ENCODE measurements around the gene S100A16. TPM values are rescaled to one million over a fixed set of nuclear protein-coding genes. Genes with fewer than 3 reads are reported as not detected.

Gene S100A16
- total RNA-seq, 5 donors from 2014 or later (not counting 1 experiment from before 2014, with no cell fraction given) = 0.53 to 1.0 (median 0.82) TPM; not detected in 2

- WGBS (ENCODE audit: insufficient coverage) = 96% methylated on average over 5 of the region's 9 CpGs
- no peak for DNase-seq
- Histone ChIP-seq H3K4me3 (ENCODE audit: control insufficient read depth in 1 of 2, extremely low read depth in 1 of 2, low read length in 1 of 2) (no peak overlapping the region), H3K36me3 (ENCODE audit: control insufficient read depth in 2 of 2, extremely low read depth in 1 of 2, insufficient read depth in 1 of 2, low read length in 1 of 2) (peaks cover 7 to 52% of the 10 kb centered on the region in 2 donors), H3K27ac (ENCODE audit: low read length) (no peak overlapping the region), H3K27me3 (replicated peaks in 1 of 2; ENCODE audit: control insufficient read depth in 2 of 2, extremely low read depth in 1 of 2, insufficient read depth in 2 of 2, low read length in 1 of 2) (no peaks in the 10 kb centered on the region), H3K9me3 (no peaks in the 10 kb centered on the region), H3K4me1 (ENCODE audit: control insufficient read depth in 1 of 2, extremely low read depth in 1 of 2, insufficient read depth in 2 of 2, low read length in 2 of 2) (peaks cover 6 to 33% of the 10 kb centered on the region in 2 experiments)
- Mint-ChIP-seq H3K36me3 (peaks cover 20% of the 10 kb centered on the region), H3K4me3 (peak overlapping the region; percentile 97 to 100 (median 98)), H3K4me1 (peaks cover 42 to 54% (median 54%) of the 10 kb centered on the region in 3 donors), H3K27ac (peak overlapping the region; percentile 63 to 76), H3K27me3 (no peaks in the 10 kb centered on the region), H3K9me3 (no peaks in the 10 kb centered on the region)
- POLR2A ChIA-PET = interaction anchor here in 1 of 2 donors (0.8 kb wide), 1 partner anchor 66 kb away, joined by 4 read pairs; no protein-coding TSS in a partner anchor
- CTCF ChIA-PET = no interaction called here
- ATAC-seq (replicated peaks in 1 of 4) = no peak
These were observed 23.4 kb upstream of the S100A16 start for GRCh38 chr1:153636312-153636711.

DNA sequence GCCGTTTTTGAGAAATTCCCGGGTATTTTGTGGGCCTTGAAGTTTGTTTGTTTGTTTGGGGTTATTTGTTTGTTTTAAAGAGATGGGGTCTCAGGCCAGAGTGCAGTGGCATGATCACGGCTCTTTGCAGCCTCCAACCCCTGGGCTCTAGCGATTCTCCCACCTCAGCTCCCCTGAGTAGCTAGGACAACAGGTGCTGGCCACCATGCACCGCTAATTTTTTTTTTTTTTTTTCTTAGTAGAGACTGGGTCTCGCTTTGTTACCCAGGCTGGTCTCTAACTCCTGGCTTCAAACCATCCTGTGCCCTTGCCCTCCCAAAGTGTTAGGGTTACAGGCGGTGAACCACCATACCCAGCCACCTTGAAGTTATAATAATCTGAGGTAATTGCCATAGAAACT lies 22.9 kb upstream of the S100A16 start:
- peak overlapping the region; percentile 24 for H3K27ac ChIP-seq (ENCODE audit: low read length)
- Mint-ChIP-seq H3K36me3 (peaks cover 16% of the 10 kb centered on the region), H3K4me1 (peaks cover 38 to 50% (median 49%) of the 10 kb centered on the region in 3 donors), H3K27ac (peak overlapping the region; percentile 63 to 76), H3K9me3 (no peaks in the 10 kb centered on the region), H3K27me3 (no peaks in the 10 kb centered on the region), H3K4me3 (peak overlapping the region; percentile 97 to 100 (median 98))
- H3K9me3 ChIP-seq = no peaks in the 10 kb centered on the region
- ChIA-PET POLR2A (interaction anchor here in 1 of 2 donors (0.6 to 0.8 kb wide), 4 partner anchors 8 to 1644 kb away, joined by 3 to 5 read pairs (median 4); a partner anchor contains a TSS), CTCF (no interaction called here)
- H3K27me3 ChIP-seq (replicated peaks in 1 of 2; ENCODE audit: control insufficient read depth in 2 of 2, extremely low read depth in 1 of 2, insufficient read depth in 2 of 2, low read length in 1 of 2) = no peaks in the 10 kb centered on the region
- H3K36me3 ChIP-seq (ENCODE audit: control insufficient read depth in 2 of 2, extremely low read depth in 1 of 2, insufficient read depth in 1 of 2, low read length in 1 of 2) = peaks cover 7 to 48% of the 10 kb centered on the region in 2 donors
- WGBS (ENCODE audit: insufficient coverage) = 92% methylated on average over 5 of the region's 7 CpGs
- peak overlapping the region in 1 of 2 donors; percentile 96 for H3K4me3 ChIP-seq (ENCODE audit: control insufficient read depth in 1 of 2, extremely low read depth in 1 of 2, low read length in 1 of 2)
- ATAC-seq (replicated peaks in 1 of 4) = no peak
- peaks cover 6 to 33% of the 10 kb centered on the region in 2 experiments for H3K4me1 ChIP-seq (ENCODE audit: control insufficient read depth in 1 of 2, extremely low read depth in 1 of 2, insufficient read depth in 2 of 2, low read length in 2 of 2)
- no peak for DNase-seq

GRCh38 chr1:153633754-153634665 lies 21.1 kb upstream of the S100A16 start, which contains the start of gene CHTOP:
TSS of gene CHTOP (plus strand) at chr1:153634066. CDS start at chr1:153636589, 2,523 bp downstream.
- Mint-ChIP-seq H3K27me3 (no peaks in the 10 kb centered on the region), H3K4me3 (peak within 1 kb of the TSS; percentile 97 to 100 (median 98)), H3K27ac (peak within 1 kb of the TSS; percentile 99 to 100), H3K36me3 (peaks cover 16% of the 10 kb centered on the region), H3K4me1 (peaks cover 38 to 46% (median 41%) of the 10 kb centered on the region in 3 donors), H3K9me3 (no peaks in the 10 kb centered on the region)
- ATAC-seq (replicated peaks in 1 of 4) = peak; percentile 89 to 96 (median 90)
- Histone ChIP-seq H3K36me3 (ENCODE audit: control insufficient read depth in 2 of 2, extremely low read depth in 1 of 2, insufficient read depth in 1 of 2, low read length in 1 of 2) (peaks cover 7 to 29% of the 10 kb centered on the region in 2 donors), H3K27me3 (replicated peaks in 1 of 2; ENCODE audit: control insufficient read depth in 2 of 2, extremely low read depth in 1 of 2, insufficient read depth in 2 of 2, low read length in 1 of 2) (no peaks in the 10 kb centered on the region), H3K4me1 (ENCODE audit: control insufficient read depth in 1 of 2, extremely low read depth in 1 of 2, insufficient read depth in 2 of 2, low read length in 2 of 2) (peaks cover 6 to 30% of the 10 kb centered on the region in 2 experiments), H3K4me3 (ENCODE audit: control insufficient read depth in 1 of 2, extremely low read depth in 1 of 2, low read length in 1 of 2) (peak within 1 kb of the TSS; percentile 96 to 98), H3K27ac (ENCODE audit: low read length) (peak within 1 kb of the TSS; percentile 99), H3K9me3 (no peaks in the 10 kb centered on the region)
- DNase-seq = peak; percentile 88 to 99 (median 94)
- CTCF ChIA-PET = interaction anchor here in 1 of 2 donors (0.6 to 1.5 kb wide), 9 partner anchors 13 to 353 kb away, joined by 3 to 10 read pairs (median 4); partner anchors contain the start of genes INTS3, RAB13 and SNAPIN
- 4% methylated on average over 57 of the region's 65 CpGs for WGBS (ENCODE audit: insufficient coverage)
- POLR2A ChIA-PET = interaction anchor here (0.6 to 1.9 kb wide), 16 partner anchors 9 to 589 kb away, joined by 3 to 9 read pairs (median 3); partner anchors contain the start of genes ILF2 (in 1 of the 2), INTS3 (in 1 of the 2), JTB (in 1 of the 2) and S100A4 (in 1 of the 2)

DNA sequence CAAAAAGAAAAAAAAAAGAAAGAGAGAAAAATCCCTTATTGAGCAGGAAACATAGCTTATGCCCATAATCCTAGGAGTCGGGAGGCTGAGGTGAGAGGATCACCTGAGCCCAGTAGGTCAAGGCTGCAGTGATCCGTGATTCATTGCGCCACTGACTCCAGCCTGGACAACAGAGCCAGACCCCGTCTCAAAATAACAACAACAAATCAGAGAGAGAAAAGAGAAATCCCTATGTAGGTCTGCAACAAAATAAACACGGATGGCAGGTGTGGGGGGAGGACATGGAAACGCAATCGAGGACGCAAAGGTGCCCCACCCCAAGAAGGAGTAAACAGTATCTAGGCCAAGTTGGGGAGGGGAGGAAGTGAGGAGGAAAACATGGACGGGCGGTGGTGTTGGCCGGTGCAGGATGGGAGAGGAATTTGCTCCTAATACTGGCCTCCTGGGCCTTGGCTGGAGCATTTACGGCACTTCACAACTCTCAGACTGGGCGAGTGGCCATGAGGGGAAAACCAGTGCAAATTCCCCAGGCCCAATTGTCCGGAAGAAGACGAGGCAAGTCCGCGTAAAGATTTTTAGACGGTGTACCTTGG lies 20.3 kb upstream of the S100A16 start:
- H3K4me3 ChIP-seq (ENCODE audit: control insufficient read depth in 1 of 2, extremely low read depth in 1 of 2, low read length in 1 of 2) = peak overlapping the region in 1 of 2 donors; percentile 96
- ChIA-PET CTCF (interaction anchor here in 1 of 2 donors (0.6 to 1.5 kb wide), 7 partner anchors 26 to 354 kb away, joined by 3 to 10 read pairs (median 6); partner anchors contain the start of genes INTS3, RAB13 and SNAPIN), POLR2A (interaction anchor here in 1 of 2 donors (0.6 to 1.9 kb wide), 11 partner anchors 10 to 590 kb away, joined by 3 to 9 read pairs (median 4); partner anchors contain the start of genes INTS3, JTB, S100A4 and SNAPIN)
- WGBS (ENCODE audit: insufficient coverage) = 98% methylated on average over 7 of the region's 18 CpGs
- Mint-ChIP-seq H3K4me1 (peaks cover 38 to 42% (median 38%) of the 10 kb centered on the region in 3 donors), H3K36me3 (peaks cover 16% of the 10 kb centered on the region), H3K4me3 (peak overlapping the region; percentile 97 to 100 (median 98)), H3K9me3 (no peaks in the 10 kb centered on the region), H3K27me3 (no peaks in the 10 kb centered on the region), H3K27ac (peak overlapping the region; percentile 99 to 100)
- no peaks in the 10 kb centered on the region for H3K9me3 ChIP-seq
- peaks cover 4 to 23% of the 10 kb centered on the region in 2 donors for H3K36me3 ChIP-seq (ENCODE audit: control insufficient read depth in 2 of 2, extremely low read depth in 1 of 2, insufficient read depth in 1 of 2, low read length in 1 of 2)
- H3K27ac ChIP-seq (ENCODE audit: low read length) = peak overlapping the region; percentile 99
- DNase-seq (peak in 1 of 35 experiments; percentile 19), ATAC-seq (replicated peaks in 1 of 4) (no peak)
- no peaks in the 10 kb centered on the region for H3K27me3 ChIP-seq (replicated peaks in 1 of 2; ENCODE audit: control insufficient read depth in 2 of 2, extremely low read depth in 1 of 2, insufficient read depth in 2 of 2, low read length in 1 of 2)
- peaks cover 6 to 30% of the 10 kb centered on the region in 2 experiments for H3K4me1 ChIP-seq (ENCODE audit: control insufficient read depth in 1 of 2, extremely low read depth in 1 of 2, insufficient read depth in 2 of 2, low read length in 2 of 2)

DNA sequence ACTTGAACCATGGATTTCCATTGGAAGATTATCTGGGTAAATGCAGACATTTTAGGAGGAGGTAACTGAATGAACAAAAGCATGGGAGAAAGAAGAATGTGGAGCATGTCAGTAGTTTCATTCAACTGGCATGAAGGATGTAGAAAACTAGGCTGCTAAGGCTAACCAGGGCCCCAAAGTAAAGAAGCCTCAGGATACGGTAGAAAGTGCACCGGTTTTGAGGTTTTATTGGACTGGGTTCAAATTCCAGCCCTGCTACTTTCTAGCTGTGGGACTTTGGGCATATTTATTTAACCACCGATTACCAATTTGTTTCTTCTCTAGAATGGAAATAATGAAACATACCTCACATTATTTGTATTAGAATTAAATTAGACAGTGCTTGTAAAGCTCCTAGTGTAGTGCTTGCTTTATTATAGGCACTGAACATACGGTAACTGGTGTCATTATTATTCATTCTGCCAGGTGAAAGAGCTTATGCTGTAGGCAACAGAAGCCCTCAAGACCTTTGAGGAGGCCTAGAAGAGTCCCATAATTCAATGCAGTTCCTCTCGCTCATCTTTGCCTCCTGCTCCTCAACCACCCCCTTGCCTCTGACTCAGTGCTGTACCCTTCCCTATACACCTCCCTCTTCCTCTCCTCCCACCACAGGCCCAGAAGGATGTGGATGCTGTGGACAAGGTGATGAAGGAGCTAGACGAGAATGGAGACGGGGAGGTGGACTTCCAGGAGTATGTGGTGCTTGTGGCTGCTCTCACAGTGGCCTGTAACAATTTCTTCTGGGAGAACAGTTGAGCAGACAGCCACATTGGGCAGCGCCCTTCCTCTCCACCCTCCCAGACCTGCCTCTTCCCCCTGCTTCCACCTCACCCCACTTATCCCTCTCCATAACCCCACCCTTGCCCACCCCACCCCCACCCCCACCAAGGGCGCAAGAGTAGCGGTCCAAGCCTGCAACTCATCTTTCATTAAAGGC lies 18.4 kb upstream of the S100A16 start:
- POLR2A ChIA-PET = interaction anchor here (0.6 to 0.7 kb wide), 2 partner anchors 63 to 119 kb away, joined by 4 to 6 read pairs; no protein-coding TSS in a partner anchor
- no peak for DNase-seq
- peaks cover 6 to 30% of the 10 kb centered on the region in 2 experiments for H3K4me1 ChIP-seq (ENCODE audit: control insufficient read depth in 1 of 2, extremely low read depth in 1 of 2, insufficient read depth in 2 of 2, low read length in 2 of 2)
- CTCF ChIA-PET = no interaction called here
- H3K27me3 ChIP-seq (replicated peaks in 1 of 2; ENCODE audit: control insufficient read depth in 2 of 2, extremely low read depth in 1 of 2, insufficient read depth in 2 of 2, low read length in 1 of 2) = peaks cover 0 to 17% of the 10 kb centered on the region in 2 experiments
- H3K27ac ChIP-seq (ENCODE audit: low read length) = no peak overlapping the region
- Mint-ChIP-seq H3K4me1 (peaks cover 23 to 29% (median 28%) of the 10 kb centered on the region in 3 donors), H3K36me3 (peaks cover 5% of the 10 kb centered on the region), H3K4me3 (no peak overlapping the region), H3K27ac (no peak overlapping the region), H3K27me3 (peaks cover 5 to 10% of the 10 kb centered on the region in 2 donors), H3K9me3 (no peaks in the 10 kb centered on the region)
- 57% methylated on average over 1 of the region's 10 CpGs for WGBS (ENCODE audit: insufficient coverage)
- no peaks in the 10 kb centered on the region for H3K9me3 ChIP-seq
- H3K4me3 ChIP-seq (ENCODE audit: control insufficient read depth in 1 of 2, extremely low read depth in 1 of 2, low read length in 1 of 2) = no peak overlapping the region
- no peak for ATAC-seq (replicated peaks in 1 of 4)
- peaks cover 0 to 3% of the 10 kb centered on the region in 2 donors for H3K36me3 ChIP-seq (ENCODE audit: control insufficient read depth in 2 of 2, extremely low read depth in 1 of 2, insufficient read depth in 1 of 2, low read length in 1 of 2)

Measured in T-cell (primary cell).